ENCODE results near the gene EPHB1. TPM values are rescaled to one million over a fixed set of nuclear protein-coding genes. Genes with fewer than 3 reads are reported as not detected.

The EPHB1 gene
- total RNA-seq, 4 donors from 2014 or later: 0.16 to 1.5 (median 0.59) TPM

GRCh38 chr3:134886991-134887390 is 91.9 kb downstream of the EPHB1 start:
- no peak for TF ChIP-seq CTCF (IDR thresholded peaks at IDR 0.05; ENCODE audit: low read depth)

GRCh38 chr3:134887536-134887935 is 92.5 kb downstream of the EPHB1 start:
- TF ChIP-seq CTCF (IDR thresholded peaks at IDR 0.05; ENCODE audit: low read depth): no peak

GRCh38 chr3:134892326-134892725 is 97.3 kb downstream of the EPHB1 start:
- no peak for TF ChIP-seq CTCF (IDR thresholded peaks at IDR 0.05; ENCODE audit: low read depth)

GRCh38 chr3:134892761-134893160 is 97.7 kb downstream of the EPHB1 start:
- TF ChIP-seq CTCF (IDR thresholded peaks at IDR 0.05; ENCODE audit: low read depth): no peak

GRCh38 chr3:134894533-134894932 is 99.5 kb downstream of the EPHB1 start:
- no peak for TF ChIP-seq CTCF (IDR thresholded peaks at IDR 0.05; ENCODE audit: low read depth)

GRCh38 chr3:134895181-134895580 is 100.1 kb downstream of the EPHB1 start:
- no peak for TF ChIP-seq CTCF (IDR thresholded peaks at IDR 0.05; ENCODE audit: low read depth)

GRCh38 chr3:134896141-134896540 is 101.1 kb downstream of the EPHB1 start:
- TF ChIP-seq CTCF (IDR thresholded peaks at IDR 0.05; ENCODE audit: low read depth): no peak

All from subcutaneous adipose tissue (tissue), 4 donors.